ENCODE data around the gene CRELD1. TPM values are rescaled to one million over a fixed set of nuclear protein-coding genes. Genes with fewer than 3 reads are reported as not detected.
"Not testable (repeated sequence)": the region's sequence is repeated elsewhere in the genome, so short reads cannot be mapped to it uniquely, and the experiment has no call there.

Gene CRELD1, protein sequence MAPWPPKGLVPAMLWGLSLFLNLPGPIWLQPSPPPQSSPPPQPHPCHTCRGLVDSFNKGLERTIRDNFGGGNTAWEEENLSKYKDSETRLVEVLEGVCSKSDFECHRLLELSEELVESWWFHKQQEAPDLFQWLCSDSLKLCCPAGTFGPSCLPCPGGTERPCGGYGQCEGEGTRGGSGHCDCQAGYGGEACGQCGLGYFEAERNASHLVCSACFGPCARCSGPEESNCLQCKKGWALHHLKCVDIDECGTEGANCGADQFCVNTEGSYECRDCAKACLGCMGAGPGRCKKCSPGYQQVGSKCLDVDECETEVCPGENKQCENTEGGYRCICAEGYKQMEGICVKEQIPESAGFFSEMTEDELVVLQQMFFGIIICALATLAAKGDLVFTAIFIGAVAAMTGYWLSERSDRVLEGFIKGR
- polyA plus RNA-seq (2013, experiment 1 of 2; ENCODE audit: insufficient read length) = 29.3 TPM
- 40.0 TPM for polyA plus RNA-seq (2013, experiment 2 of 2; ENCODE audit: insufficient read length)

DNA sequence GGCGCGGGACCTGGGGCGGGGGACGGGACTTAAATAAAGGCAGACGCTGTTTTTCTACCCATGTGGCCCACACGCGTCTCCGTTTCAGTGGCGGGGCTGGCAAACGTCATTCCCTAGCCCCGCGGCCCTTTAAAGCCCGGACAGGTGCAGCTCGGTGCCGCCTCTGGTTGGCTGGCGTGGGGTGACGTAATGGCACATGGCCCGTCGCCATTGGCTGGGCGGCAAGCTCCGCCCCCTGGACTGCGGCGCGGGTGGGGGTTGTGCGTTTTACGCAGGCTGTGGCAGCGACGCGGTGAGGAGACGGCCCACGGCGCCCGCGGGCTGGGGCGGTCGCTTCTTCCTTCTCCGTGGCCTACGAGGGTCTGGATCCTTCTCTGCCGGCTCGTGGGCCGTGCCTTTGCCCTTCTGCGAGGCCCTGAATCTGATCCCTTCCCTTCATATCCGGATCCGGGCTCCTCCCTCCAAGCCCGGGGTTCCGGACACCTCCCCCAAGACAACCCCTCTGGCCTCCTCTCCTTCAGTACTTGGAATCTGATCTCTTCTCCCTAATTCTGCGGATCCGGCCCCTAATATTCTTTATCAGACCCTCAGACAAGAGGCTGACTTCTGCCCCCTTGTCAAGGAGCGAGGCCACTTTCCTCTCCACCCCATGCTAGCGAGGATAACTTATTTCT lies at the start of gene CRELD1:
TSS of gene CRELD1 (plus strand) at position 274 of the 674 bp plus-strand sequence. CDS start 605 bp downstream, outside the sequence.
- peak; percentile 92 for DNase-seq

DNA sequence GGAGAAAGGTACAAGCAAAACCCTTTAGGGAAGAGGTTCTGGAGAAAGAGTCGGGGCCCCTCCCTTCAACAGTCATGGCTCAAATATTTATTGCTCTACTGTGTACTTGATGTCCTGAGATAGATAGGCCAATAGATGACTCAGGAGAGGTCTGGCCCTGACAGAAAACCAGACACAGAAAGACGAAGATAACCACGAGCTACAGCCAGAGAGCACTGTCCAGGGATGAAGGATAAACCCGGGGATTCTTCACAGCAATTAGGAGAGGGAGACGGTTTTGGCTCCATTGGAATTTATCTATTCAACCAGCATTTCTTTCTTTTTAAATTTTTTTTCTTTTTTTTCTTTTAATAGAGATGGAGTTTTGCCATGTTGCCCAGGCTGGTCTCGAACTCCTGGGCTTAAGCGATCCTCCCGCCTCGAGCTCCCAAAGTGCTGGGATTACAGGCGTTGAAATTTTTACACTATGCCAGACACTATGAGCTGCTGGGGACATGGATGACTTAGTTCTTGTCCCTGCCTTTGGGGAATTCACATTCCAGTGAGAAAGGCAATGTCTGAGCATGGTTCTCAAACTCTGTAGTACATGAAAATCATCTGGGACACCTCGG lies 49.0 kb upstream of the CRELD1 start:
- peak; percentile 92 for DNase-seq

DNA sequence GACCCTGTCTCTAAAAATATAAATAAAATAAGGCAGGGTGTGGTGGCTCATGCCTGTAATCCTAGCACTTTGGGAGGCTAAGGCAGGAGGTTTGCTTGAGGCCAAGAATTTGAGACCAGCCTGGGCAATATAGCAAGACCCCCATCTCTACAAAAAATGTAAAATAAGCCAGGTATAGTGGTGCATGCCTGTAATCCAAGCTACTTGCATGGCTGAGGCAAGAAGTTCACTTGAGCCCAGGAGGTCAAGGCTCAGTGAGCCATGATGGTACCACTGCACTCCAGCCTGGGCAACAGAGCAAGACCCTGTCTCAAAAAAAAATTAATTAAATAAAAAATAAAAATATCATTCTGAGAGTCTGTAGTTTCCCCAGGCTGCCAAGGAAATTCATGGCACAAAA lies 47.3 kb upstream of the CRELD1 start:
- DNase-seq = no peak

DNA sequence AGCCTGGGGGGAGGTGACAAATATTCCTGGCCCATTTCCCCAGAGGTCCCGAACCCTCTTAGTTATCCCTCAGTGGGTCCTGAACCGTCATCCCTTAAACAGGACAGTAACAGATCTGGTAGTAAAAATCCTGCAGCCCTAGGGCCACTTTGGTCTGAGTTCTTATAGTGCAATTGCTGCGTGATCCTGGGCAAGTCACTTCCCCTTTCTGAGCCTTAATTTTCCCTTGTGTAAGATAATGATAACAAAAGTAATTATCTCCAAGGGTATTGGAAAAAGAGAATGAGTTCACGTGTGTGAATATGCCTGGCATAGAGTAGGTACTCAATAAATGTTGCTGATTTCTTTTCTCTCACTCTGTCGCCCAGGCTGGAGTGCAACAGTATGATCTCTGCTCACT lies 46.2 kb upstream of the CRELD1 start:
- no peak for DNase-seq

DNA sequence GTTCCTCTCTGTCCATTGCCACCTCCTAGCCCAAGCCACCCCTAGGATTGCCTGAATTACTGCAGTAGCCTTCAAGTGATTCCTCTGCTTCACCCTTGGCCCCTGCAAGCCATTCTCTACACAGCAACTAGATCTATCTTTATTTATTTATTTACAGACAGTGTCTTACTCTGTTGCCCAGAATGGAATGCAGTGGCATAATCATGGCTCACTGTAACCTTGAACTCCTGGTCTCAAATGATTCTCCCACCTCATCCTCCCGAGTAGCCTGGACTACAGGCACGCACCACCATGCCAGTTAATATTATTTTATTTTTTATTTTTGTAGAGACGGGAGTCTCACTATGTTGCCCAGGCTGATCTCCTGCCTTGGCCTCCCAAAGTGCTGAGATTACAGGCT lies 45.1 kb upstream of the CRELD1 start:
- DNase-seq = no peak

DNA sequence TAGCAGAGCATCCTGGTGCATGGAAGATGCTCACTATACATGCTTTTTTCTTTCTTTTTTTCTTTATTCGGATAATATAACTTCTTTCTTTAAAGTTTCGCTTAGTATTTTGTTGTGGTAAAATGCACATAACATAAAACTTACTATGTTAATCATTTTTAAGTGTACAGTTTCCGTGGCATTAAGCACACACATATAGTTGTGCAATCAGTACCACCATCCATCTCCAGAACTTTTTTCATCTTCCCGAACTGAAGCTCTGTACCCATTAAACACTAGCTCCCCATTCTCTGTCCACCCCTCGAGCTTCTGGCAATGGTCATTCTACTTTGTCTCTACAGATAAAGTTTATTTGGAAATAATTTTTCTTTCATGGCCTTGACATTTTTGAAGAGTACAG lies 44.2 kb upstream of the CRELD1 start:
- DNase-seq = no peak

DNA sequence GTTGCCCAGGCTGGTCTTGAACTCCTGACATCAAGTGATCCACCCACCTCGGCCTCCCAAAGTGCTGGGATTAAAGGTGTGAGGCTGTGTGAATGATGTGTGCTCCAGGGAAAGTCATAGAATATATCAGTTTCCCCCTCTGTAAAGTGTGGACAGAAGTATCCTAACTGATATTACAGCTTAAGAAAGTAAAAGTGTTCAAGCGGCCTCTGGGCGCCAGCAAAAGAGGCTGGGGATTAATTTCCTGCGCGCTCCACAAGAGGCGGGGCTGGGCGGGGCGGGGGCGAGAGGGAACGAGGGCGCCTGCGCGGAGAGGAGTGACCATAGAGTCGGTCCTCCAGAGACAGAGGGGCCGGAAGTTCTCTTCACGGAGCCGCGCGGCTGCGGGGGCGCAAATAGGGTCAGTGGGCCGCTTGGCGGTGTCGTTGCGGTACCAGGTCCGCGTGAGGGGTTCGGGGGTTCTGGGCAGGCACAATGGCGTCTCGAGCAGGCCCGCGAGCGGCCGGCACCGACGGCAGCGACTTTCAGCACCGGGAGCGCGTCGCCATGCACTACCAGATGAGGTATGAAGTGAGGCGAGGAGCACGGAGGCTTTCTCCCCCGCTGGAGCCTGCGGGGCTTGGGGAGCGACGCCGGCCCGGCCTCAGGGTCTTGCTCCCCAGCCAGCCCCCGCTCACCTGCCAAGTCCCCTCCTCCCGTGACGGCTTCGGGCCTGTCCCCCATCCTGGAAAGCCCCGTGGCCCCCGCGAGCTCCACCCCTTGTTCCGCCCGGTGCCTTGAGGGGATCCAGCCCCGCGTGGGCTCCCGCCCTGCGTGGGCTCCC lies 43.2 kb upstream of the CRELD1 start, which contains the start of gene JAGN1:
TSS of gene JAGN1 (plus strand) at position 362 of the 823 bp plus-strand sequence. CDS start at position 475, 113 bp downstream.
- peak; percentile 87 for DNase-seq

DNA sequence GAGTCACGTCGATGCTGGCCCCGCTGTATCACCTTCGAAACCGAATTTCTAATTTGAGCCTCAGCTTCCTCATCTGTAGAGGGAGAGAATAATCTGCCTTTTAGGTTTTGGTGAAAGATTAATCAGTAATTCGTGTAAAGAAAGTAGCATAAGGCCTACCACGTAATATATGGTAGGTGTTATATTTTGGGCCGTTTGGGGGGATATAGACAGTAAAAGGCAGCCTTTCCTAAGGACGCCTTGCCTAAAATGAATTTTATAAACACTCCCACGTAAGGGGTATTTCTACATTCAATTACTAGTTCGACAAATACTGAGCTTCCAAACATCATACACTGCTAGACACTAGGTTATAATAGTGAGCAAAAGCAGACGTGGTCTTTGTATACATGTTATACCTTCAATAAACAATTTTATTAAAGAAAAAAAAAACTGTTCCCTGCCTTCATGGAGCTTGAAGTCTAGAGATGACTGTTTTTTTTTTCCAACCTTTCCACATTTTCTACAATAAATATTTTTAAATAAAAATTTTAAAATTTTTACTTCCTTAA lies 42.5 kb upstream of the CRELD1 start:
- DNase-seq = no peak

DNA sequence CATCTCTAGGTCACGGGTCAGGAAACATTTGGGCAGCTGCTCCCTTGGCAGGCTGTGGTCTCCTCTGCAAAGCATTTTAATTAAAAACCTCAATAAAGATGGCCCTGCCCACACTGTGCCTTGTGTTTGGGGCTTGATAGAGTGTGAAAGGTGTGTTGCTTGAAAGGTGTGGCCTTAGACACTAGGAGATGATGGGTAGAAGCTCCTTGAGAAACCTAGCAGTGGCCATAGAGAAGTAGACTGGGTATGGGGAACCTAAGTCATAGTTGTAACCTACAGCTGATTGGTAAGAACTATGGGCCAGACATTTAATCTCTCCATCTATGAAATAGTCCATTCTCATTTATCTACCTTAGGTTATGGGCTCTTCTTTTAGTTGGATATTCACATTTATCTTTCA lies 39.9 kb upstream of the CRELD1 start:
- no peak for DNase-seq

DNA sequence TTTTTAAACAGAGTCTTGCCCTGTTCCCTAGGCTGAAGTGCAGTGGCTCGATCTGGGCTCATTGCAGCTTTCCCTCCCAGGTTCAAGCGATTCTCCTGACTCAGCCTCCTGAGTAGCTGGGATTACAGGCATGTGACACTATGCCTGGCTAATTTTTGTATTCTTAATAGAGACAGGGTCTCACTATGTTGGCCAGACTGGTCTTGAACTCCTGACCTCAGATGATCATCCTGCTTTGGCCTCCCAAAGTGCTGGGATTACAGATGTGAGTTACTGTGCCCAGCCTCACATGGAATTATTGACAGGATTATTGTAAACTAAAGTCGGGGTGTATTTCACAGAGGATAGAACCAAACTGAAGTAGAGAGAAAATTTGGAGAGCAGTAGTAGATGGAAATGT lies 37.9 kb upstream of the CRELD1 start:
- DNase-seq = not testable (repeated sequence)

DNA sequence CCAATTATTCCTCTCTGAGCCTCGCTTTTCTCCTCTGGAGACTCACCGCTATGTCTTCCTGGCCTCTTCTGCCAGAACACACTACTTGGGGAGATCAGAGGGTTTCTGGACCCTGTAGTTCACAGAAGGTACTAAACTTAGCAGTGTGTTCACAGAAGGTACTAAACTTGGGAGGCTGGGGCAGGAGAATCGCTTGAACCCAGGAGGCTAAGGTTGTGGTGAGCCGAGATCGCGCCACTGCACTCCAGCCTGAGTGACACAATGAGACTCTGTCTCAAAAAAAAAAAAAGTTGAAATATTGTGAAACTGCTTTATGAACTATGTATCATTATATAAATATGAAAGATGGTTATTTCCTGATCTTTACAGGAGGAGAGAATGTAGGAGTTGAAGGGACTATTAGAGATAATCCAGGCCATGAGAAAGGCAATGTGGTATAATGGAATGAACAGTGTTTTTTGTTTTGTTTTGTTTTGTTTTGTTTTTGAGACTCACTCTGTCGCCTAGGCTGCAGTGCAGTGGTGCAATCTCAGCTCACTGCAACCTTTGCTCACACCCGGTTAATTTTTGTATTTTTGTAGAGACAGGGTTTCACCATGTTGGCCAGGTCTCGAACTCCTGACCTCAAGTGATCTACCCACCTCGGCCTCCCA lies 36.8 kb upstream of the CRELD1 start:
- DNase-seq = peak; percentile 38

DNA sequence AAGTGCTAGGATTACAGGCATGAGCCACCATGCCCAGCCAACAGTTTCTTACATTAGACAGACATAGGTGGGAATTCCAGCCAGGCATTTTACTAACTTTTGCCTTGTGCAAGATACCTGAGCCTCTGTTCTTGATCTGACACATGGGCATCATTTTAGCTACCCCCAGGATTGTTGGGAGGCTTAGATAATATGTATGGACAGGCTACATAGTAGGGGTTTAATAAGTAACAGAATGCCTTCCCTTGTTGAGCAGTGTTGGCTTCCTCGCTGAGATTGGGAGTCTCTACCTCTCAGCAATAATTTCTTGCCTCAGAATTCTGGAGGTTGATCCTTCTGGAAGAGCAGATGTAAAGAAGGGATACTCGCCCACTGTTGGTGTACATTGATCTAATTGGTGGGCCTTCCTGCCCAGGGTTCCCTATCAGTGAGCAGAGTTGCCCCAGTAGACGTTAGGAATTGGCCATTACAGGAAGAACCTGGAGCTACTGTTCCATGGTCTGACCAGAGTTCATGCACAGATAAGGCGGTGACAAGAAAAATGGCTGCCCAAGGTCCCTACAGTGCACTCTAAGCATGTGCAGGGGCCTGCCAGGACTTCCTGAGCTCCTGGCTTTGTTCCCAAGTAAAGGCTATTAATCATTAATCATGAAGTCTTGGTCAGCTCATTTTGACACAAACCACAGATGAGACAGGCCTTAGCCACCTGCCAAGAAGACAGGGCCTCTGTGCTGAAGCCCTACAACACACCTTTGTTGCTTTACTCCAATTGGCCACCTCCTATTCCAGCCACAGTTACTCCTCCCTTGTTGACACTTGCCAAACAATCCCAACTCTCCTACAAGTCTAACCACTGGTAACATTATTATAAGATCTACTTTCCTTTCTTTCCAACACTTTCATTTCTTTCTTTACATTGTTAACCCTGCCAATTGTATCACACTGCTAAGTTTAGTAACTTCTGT lies 35.9 kb upstream of the CRELD1 start:
- DNase-seq = peak; percentile 32

DNA sequence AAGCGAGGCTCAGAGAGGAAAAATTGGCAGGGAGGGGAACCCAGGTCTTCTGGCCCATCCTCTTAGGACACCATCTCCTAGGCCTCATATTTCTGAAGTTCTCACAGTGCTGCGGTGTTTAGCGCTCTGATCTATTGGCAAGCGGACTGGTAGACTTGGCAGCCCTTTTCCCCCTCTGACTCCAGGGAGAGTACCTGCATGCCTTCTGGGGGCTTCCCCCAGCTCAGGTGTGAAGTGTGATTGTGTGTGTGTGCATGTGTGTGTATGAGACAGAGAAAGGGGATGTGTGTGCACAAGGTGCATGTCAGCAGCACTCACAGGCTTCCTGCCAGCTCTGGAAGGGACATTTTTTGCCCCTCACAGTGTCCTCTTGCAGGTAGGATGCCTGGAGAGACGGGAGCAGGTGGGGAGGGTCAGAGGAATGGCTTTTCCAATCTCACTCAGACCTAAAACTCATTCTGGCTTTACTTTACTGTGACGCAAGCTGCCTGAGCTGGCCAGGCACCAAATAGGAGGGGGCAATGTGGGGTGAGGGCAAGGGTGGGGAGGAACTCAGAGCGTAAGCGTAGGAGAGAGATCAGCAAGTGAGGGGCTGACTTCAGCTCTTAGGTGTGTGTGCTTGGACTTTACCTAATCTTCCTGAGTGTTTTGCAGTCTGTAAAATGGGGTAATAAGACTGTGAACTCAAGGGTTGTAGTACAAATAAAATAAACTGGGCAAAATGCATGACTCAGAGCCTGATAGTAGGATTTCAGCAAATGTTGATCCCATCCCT lies 35.0 kb upstream of the CRELD1 start:
- DNase-seq = no peak

DNA sequence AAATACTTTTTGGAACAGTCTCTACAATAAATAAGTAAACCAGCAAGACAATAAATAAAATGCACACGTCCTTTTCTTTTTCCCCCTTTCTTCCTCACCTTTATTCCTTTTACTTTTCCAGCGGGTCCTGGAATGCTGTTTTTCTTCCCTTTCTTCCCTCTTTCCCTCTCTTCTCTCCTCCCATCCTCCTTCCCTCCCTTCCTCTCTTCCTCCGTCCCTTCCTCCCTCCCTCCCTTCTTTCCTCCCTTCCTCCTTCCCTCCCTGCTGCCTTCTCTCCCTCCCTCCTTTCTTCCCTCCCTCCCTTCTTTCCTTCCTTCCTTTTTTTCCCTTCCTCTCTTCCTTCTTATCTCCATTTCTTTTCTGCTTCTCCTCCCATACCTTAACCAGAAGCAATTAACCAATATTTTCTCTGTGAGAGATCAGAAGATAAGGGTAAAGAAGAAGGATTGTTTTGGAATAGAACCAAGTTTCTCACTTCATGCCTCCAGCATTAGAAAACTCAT lies 34.3 kb upstream of the CRELD1 start:
- no peak for DNase-seq

DNA sequence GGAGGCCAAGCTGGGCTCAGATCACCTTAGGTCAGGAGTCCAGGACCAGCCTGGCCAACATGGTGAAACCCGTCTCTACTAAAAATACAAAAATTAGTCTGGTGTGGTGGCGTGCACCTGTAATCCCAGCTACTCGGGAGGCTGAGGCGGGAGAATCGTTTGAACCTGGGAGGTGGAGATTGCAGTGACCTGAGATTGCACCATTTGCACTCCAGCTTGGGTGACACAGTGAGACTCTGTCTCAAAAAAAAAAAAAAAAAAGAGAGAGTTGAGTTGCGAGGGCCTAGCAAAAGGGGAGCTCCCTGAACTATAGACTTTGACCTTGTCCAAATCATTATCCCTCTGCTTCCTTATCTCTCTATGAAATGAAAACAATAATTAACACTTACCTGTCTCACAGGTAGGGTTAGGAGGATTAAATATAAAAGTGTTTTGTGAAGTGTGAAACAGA lies 32.6 kb upstream of the CRELD1 start:
- not testable (repeated sequence) for DNase-seq

DNA sequence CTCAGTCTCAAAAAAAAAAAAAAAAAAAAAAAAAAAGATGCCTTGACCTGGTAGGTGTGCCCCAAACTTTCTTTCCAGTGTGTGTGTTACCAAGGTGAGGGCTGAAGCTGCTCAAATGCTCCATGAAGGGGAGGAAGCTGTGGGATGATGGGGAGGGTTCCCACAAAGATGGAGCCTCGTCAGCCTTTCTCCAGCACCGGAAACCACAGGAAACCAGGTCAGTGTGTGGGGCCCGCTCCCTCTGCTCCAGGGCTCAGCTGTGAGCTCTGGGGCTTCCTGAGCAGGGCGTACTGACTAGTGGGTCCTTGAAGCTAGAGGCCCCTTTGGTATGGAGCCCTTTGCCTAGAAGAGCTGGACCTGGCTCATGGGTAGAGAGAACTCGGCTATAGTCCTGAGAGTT lies 31.7 kb upstream of the CRELD1 start:
- DNase-seq = no peak

DNA sequence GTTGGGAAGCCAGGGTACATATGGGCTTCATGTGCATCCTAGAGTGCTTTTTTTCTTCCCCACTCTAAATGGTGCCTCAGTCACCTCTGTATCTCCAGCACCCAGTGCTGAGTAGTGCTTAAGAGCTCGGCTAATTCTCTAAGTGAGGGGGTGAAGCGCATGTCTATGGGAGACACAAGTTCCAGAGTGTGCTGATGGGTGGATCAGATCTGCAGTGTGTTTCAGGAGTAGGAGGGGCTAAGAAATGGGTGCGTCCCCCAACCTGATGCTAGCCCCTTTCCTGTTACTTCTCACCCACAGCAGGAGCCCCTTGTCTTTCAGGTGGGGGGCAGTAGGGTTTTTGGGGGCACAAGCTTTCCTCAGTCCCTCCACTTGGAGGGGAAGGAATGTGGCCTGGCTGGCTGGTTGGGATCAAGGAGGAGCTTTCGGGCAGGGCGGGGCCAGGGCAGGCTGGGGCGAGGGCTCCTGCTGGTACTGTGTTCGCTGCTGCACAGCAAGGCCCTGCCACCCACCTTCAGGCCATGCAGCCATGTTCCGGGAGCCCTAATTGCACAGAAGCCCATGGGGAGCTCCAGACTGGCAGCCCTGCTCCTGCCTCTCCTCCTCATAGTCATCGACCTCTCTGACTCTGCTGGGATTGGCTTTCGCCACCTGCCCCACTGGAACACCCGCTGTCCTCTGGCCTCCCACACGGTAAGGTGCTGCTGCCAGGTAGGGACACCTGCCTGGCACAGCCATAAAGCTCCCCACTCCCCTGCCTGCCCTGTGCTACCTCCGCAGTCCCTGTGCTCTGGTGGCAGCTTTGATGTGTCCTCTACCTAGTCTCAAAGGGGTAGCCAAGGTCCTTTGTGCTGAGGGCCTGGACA lies 31.0 kb upstream of the CRELD1 start, which contains the start of gene IL17RE:
TSS of gene IL17RE (plus strand) at position 477 of the 866 bp plus-strand sequence. CDS start at position 562, 85 bp downstream.
- DNase-seq = peak; percentile 26

DNA sequence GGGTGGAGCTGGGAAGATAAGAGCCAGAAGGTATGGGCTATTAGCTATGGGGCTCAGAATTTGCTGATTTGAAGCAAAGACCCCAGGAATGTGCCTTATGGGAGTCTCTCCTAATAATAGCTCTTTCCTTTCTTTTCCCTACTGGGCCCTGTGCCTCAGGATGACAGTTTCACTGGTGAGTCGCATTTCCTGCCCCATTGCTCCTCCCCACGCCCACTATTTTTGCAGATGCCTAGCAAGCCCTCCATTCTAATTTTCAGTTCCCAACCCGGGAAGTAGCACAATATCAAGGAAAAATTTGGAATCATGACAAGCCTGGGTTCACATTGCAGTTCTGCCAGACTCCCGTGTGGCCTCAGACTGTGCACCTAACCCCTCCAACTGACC lies 30.4 kb upstream of the CRELD1 start:
- peak; percentile 78 for DNase-seq
